ENCODE data around the gene NAPSA. TPM values are rescaled to one million over a fixed set of nuclear protein-coding genes. Genes with fewer than 3 reads are reported as not detected.
A peak's percentile ranks its signal among the peaks of the same experiment; 100 is the strongest.
"Not testable (repeated sequence)": the region's sequence is repeated elsewhere in the genome, so short reads cannot be mapped to it uniquely, and the experiment has no call there.

Gene NAPSA
- polyA plus RNA-seq, 1 experiment: 0.10 TPM

DNA sequence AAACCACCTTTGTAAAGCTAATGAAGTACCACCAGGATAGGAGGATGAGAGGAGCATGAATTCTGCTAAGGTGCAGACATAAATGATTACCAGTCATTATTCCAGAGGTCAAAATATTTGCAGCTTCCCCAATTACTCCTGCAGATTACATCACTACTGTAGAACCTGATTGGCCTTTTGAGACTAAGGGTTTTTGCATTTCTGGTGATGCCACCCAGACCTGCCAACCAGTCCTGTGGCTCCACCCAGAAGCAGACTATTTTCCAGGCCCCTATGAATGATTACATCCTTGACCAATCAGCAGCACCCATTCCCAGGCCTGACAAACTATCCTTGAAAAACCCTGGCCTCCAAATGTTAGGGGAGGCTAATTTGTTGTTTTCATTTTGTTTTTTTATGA, 25.1 kb downstream of the NAPSA start:
- TF ChIP-seq, protein P1, sequence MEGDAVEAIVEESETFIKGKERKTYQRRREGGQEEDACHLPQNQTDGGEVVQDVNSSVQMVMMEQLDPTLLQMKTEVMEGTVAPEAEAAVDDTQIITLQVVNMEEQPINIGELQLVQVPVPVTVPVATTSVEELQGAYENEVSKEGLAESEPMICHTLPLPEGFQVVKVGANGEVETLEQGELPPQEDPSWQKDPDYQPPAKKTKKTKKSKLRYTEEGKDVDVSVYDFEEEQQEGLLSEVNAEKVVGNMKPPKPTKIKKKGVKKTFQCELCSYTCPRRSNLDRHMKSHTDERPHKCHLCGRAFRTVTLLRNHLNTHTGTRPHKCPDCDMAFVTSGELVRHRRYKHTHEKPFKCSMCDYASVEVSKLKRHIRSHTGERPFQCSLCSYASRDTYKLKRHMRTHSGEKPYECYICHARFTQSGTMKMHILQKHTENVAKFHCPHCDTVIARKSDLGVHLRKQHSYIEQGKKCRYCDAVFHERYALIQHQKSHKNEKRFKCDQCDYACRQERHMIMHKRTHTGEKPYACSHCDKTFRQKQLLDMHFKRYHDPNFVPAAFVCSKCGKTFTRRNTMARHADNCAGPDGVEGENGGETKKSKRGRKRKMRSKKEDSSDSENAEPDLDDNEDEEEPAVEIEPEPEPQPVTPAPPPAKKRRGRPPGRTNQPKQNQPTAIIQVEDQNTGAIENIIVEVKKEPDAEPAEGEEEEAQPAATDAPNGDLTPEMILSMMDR (IDR thresholded peaks at IDR 0.05; ENCODE audit: low read depth, low read length): no peak

DNA sequence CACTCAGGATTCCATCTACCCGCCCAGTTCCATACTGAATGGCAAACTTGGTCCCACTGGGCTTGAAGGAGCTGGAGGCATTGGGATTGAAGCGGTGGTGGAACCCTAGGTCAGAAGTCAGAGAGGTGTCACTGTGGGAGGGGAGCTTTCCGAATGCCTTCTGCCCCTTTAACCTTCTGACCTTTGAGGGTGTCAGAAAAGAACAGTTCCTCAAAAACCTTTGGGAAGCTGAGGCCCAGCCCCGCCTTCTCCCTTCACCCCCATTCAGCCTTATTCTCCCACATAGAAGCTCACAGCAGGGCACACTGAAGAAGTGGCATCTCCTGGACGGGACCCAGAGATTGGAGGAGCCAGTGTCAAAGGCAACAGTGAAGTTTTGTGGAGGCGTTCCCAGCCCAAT, 28.4 kb downstream of the NAPSA start:
- H3K4me3 ChIP-seq (ENCODE audit: low read depth, low read length); H3K27me3 ChIP-seq (ENCODE audit: control insufficient read depth, insufficient read depth, low read length); DNase-seq (ENCODE audit: low read depth, low spot score); H3K27ac ChIP-seq (ENCODE audit: low read depth, low read length); POLR2A ChIA-PET: not testable (repeated sequence)
- H3K9me3 ChIP-seq (ENCODE audit: control insufficient read depth, insufficient read depth, low read length): peaks cover 11% of the 10 kb centered on the region; the same call in 1 of the 2 replicates
- CTCF ChIA-PET: interaction anchor here (1.1 kb wide), 1 partner anchor 20 kb away, joined by 8 read pairs; no protein-coding TSS in a partner anchor

More for the DNA sequence above, 25.1 kb downstream of the NAPSA start:
- no peak for DNase-seq (ENCODE audit: low read depth, low spot score)
- H3K27ac ChIP-seq (ENCODE audit: low read depth, low read length): no peak overlapping the region
- H3K4me3 ChIP-seq (ENCODE audit: low read depth, low read length): no peak overlapping the region
- ChIA-PET CTCF (interaction anchor here (1.9 kb wide), 1 partner anchor 17 kb away, joined by 5 read pairs; no protein-coding TSS in a partner anchor), POLR2A (no interaction called here)
- H3K9me3 ChIP-seq (ENCODE audit: control insufficient read depth, insufficient read depth, low read length): peaks cover 9% of the 10 kb centered on the region
- H3K27me3 ChIP-seq (ENCODE audit: control insufficient read depth, insufficient read depth, low read length): no peaks in the 10 kb centered on the region

DNA sequence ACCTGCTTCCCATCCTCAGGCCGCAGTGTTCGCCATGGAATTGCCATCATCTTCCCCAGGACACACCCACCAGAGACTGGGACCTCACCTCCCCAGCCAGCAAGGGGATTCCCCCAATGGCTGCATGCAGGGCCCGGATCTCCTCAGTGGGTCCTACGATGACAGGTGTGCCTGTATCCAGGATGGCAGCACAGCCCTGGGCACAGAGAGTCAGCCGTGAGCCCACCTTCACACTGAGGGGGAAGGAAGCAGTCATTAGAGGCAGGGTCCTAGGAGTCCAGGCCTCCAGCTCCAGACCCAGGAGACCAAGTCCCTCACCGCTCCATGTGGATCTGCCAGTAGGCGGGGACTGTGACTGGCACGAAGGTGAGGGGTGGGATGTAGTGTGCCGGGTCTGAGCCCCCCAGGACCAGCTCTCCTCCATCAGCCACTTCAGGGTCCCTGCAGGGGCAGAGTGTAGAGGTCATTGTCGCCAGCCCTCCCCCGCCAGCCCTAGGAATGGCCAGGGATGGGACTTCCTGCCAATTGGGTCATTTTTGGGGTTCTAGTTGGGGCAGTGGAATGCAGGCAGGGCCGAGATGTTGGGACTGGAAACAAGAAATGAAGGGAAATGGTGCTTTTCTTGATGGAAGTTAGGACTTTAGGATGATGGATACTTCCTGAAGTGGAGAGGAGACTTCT, 30.6 kb downstream of the NAPSA start:
- Histone ChIP-seq H3K4me3 (ENCODE audit: low read depth, low read length) (no peak overlapping the region), H3K27me3 (ENCODE audit: control insufficient read depth, insufficient read depth, low read length) (peaks cover 25% of the 10 kb centered on the region), H3K27ac (ENCODE audit: low read depth, low read length) (no peak overlapping the region), H3K9me3 (ENCODE audit: control insufficient read depth, insufficient read depth, low read length) (peaks cover 18% of the 10 kb centered on the region)
- no peak for DNase-seq (ENCODE audit: low read depth, low spot score)
- CTCF ChIA-PET: no interaction called here
- POLR2A ChIA-PET: no interaction called here
- TF ChIP-seq, protein P1 (IDR thresholded peaks at IDR 0.05; ENCODE audit: low read depth, low read length): no peak

DNA sequence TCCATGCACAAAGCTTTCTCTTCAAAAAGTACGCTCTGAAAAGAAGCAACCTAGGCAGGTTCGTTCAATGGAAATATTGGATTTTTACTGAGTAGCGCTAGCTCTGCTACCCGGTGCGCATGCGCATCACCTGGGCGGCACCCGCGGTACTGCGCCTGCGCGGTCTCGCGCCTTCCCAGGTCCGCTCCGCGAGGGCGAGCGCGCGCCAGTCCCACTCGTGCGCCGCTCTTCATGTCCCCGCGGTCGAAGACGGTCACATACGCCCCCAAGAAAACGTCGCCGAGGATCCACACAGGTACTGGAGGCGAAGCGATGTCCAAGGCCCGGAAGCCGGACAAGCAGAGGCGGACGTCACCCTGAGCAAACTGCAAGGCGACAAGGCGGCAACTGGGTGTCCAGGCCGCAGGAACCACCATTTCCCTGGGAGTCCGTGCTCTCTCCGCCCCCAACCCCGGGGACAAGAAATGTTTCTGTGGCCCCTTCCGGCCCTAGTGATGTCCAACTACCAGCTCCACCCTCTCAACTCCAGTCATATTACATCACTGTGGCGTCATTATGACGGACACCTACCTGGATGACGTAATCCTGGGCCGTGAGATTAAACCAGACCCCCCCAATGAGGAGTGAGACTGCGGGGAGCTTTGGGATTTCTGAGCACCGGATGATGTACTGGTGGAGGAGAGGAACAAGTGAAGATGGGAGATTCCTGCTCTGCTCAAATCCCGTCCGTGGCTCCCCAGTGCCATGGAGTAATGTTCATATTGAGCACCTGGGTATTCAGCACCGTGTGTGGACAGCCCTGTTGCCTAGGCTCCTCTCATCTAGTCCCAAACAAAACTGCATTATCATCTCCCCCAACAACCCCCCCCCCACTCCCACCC, 31.5 kb downstream of the NAPSA start:
- CTCF ChIA-PET: no interaction called here
- POLR2A ChIA-PET: no interaction called here
- DNase-seq (ENCODE audit: low read depth, low spot score): peak; percentile 7

DNA sequence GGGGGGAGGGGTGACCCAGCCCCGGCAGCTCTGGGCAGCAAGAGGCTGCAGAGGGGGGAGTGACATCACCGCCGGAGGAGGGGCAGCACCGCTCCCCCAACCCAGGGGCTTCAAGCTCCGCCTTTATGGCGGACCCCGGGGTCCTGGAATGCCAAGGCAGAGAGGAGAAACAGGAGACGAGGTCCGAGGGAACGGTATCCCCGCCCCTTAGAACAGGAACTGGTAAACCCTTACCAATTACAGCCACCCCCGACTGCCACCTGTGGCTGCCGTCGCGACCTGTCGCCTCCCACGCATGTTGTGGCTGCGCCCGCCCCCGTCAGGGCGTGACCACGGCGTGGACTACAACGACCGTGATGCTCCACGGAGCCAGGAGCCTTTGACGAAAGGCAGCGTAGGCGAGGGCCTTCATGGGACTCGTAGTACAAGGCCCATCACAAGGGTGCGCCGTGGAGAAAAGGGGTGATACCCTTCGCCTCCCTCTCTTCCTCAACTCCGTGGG, 32.2 kb downstream of the NAPSA start:
- DNase-seq (ENCODE audit: low read depth, low spot score): peak; percentile 39

More for the DNA sequence above, 31.5 kb downstream of the NAPSA start:
- Histone ChIP-seq H3K4me3 (ENCODE audit: low read depth, low read length) (peak overlapping the region; percentile 61), H3K9me3 (ENCODE audit: control insufficient read depth, insufficient read depth, low read length) (peaks cover 27% of the 10 kb centered on the region), H3K27me3 (ENCODE audit: control insufficient read depth, insufficient read depth, low read length) (peaks cover 32% of the 10 kb centered on the region), H3K27ac (ENCODE audit: low read depth, low read length) (no peak overlapping the region)
- TF ChIP-seq, protein P1 (IDR thresholded peaks at IDR 0.05; ENCODE audit: low read depth, low read length): no peak

More for the DNA sequence above, 32.2 kb downstream of the NAPSA start:
- H3K27ac ChIP-seq (ENCODE audit: low read depth, low read length): no peak overlapping the region
- H3K9me3 ChIP-seq (ENCODE audit: control insufficient read depth, insufficient read depth, low read length): peaks cover 27% of the 10 kb centered on the region
- H3K27me3 ChIP-seq (ENCODE audit: control insufficient read depth, insufficient read depth, low read length): peaks cover 35% of the 10 kb centered on the region
- ChIA-PET CTCF (interaction anchor here (0.5 kb wide), 1 partner anchor 34 kb away, joined by 10 read pairs; no protein-coding TSS in a partner anchor), POLR2A (no interaction called here)
- TF ChIP-seq, protein P1 (IDR thresholded peaks at IDR 0.05; ENCODE audit: low read depth, low read length): peak; percentile 22; the same call in 1 of the 2 replicates
- H3K4me3 ChIP-seq (ENCODE audit: low read depth, low read length): peak overlapping the region; percentile 61
